ENCODE data around the gene CRB1.

The CRB1 gene

DNA sequence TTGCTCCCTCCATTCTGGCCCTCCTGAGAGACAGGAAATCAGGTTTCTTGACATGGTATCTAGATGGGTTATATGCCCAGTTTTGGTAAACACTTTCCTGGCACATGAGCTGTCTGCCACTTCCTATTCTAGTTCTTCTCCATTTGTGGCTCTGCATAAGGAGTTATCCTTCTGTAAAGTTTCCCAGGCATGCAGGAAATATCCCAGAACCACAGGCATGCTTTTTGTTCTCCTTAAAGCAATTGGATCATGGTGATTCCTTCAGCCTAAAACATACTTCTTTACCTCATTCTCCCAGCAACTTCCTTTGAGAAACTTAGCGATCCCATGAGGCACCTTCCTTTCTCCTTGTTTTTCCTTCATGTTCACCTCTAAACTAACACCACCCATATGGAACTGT is 199.8 kb downstream of the CRB1 start:
- H3K4me3 ChIP-seq (ENCODE audit: low read depth, low read length): no peak overlapping the region
- TF ChIP-seq CTCF (IDR thresholded peaks at IDR 0.05; ENCODE audit: control insufficient read depth, extremely low read depth, insufficient read depth): no peak
- peak; percentile 27 for DNase-seq (ENCODE audit: low read depth)

DNA sequence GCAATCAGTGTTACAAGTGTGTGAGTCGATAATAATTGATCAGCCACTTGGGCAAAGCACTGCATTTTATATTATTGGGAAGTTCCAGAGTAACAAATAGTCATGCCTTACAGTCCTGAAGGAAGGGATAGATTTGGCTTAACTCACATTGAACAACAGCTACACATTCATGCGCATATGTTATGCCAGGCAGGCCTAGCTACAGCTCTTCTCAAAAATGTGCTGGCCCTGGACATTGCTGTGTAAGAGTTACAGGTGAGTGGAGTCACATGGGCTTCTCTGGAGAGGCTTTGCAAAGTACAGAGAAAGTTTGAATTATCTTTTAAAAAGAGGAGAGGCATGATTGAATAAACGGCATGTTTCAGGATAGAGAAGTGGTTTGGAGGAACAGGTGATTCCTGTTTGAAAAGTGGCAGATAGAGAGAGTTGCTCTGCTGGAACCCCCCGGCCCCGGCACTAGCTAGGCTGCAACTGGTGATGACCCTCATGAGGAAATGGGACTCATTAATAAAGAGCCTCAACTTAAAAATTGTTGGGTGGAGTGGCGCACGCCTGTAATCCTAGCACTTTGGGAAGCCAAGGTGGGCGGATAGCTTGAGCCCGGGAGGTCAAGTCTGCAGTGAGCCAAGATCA is 200.6 kb downstream of the CRB1 start:
- no peak overlapping the region for H3K4me3 ChIP-seq (ENCODE audit: low read depth, low read length)
- TF ChIP-seq CTCF (IDR thresholded peaks at IDR 0.05; ENCODE audit: control insufficient read depth, extremely low read depth, insufficient read depth): no peak
- no peak for DNase-seq (ENCODE audit: low read depth)

DNA sequence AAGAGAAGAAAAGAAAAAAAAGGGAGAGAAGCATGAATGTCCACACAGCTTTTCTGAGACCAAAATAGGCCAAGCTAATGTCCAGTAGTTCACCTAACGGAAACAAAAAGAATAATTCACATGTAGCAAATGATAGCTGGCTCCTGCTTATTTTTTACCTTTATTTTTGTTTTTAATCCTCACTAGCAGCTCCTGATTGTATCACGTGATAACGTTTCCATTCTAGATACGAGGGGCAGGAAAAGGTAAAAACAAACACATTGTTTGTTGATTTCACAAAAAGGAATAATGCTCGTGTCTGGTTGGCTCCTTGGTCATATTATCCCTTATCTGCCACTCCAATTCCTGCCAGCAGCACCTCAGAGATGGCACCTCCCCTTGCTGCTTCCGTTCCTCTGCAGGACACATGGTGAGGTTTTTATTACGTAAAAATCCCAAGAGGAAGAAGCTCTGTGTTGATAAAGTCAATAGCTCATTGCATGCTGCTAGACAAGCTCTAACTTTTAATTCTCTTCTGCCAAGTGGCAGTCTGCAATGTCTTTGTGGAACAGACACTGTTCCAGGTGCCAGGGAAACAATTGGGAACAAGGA is 201.7 kb downstream of the CRB1 start:
- no peak for TF ChIP-seq CTCF (IDR thresholded peaks at IDR 0.05; ENCODE audit: control insufficient read depth, extremely low read depth, insufficient read depth)
- H3K4me3 ChIP-seq (ENCODE audit: low read depth, low read length): no peak overlapping the region
- DNase-seq (ENCODE audit: low read depth): peak; percentile 44

DNA sequence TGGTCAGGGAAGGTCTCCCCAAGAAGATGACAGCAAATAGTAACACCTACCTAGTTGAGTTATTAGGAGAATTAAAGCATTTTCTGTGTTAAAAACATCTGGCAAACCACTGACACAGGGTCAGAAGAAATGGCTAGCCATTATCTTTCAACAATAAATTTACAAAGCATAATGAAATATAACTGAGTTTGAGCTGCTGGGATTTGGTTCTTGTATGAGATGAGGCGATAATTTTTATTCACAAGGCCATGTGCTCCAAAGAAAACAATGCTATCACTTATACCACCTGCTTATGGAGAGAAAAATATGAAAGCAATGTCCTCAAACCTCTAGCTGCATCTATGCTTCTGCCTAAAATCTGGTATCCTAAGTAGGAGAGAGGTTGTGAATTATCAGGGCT is 202.3 kb downstream of the CRB1 start:
- no peak for DNase-seq (ENCODE audit: low read depth)

GRCh38 chr1:197471248-197471985 is 203.4 kb downstream of the CRB1 start:
- no peak overlapping the region for H3K4me3 ChIP-seq (ENCODE audit: low read depth, low read length)
- DNase-seq (ENCODE audit: low read depth): no peak
- no peak for TF ChIP-seq CTCF (IDR thresholded peaks at IDR 0.05; ENCODE audit: control insufficient read depth, extremely low read depth, insufficient read depth)

More for the DNA sequence above, 202.3 kb downstream of the CRB1 start:
- no peak overlapping the region for H3K4me3 ChIP-seq (ENCODE audit: low read depth, low read length)
- TF ChIP-seq CTCF (IDR thresholded peaks at IDR 0.05; ENCODE audit: control insufficient read depth, extremely low read depth, insufficient read depth): no peak

GRCh38 chr1:197472141-197472540 is 204.1 kb downstream of the CRB1 start:
- H3K4me3 ChIP-seq (ENCODE audit: low read depth, low read length): no peak overlapping the region
- TF ChIP-seq CTCF (IDR thresholded peaks at IDR 0.05; ENCODE audit: control insufficient read depth, extremely low read depth, insufficient read depth): no peak
- DNase-seq (ENCODE audit: low read depth): no peak

Measured in LNCaP clone FGC (cell line).